ENCODE data around the gene GPR65.

GPR65 gene

GRCh38 chr14:87998482-87998881 is 6.5 kb upstream of the GPR65 start:
- TF ChIP-seq ZNF624 (tag by site-specific recombination; IDR thresholded peaks at IDR 0.05) (no peak), ZNF423 (tag by site-specific recombination; IDR thresholded peaks at IDR 0.05) (no peak), ZNF394 (tag by site-specific recombination; IDR thresholded peaks at IDR 0.05; ENCODE audit: borderline replicate concordance) (no peak), ZBTB48 (tag by site-specific recombination; IDR thresholded peaks at IDR 0.05) (no peak), ZNF202 (tag by site-specific recombination; IDR thresholded peaks at IDR 0.05; ENCODE audit: borderline replicate concordance) (no peak), ZNF354C (tag by site-specific recombination; IDR thresholded peaks at IDR 0.05; ENCODE audit: borderline replicate concordance, low read depth) (no peak)
- TF ChIP-seq, protein P1, sequence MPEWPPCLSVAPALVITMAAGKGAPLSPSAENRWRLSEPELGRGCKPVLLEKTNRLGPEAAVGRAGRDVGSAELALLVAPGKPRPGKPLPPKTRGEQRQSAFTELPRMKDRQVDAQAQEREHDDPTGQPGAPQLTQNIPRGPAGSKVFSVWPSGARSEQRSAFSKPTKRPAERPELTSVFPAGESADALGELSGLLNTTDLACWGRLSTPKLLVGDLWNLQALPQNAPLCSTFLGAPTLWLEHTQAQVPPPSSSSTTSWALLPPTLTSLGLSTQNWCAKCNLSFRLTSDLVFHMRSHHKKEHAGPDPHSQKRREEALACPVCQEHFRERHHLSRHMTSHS (tag by site-specific recombination; IDR thresholded peaks at IDR 0.05) = no peak
- TF ChIP-seq, protein P2, sequence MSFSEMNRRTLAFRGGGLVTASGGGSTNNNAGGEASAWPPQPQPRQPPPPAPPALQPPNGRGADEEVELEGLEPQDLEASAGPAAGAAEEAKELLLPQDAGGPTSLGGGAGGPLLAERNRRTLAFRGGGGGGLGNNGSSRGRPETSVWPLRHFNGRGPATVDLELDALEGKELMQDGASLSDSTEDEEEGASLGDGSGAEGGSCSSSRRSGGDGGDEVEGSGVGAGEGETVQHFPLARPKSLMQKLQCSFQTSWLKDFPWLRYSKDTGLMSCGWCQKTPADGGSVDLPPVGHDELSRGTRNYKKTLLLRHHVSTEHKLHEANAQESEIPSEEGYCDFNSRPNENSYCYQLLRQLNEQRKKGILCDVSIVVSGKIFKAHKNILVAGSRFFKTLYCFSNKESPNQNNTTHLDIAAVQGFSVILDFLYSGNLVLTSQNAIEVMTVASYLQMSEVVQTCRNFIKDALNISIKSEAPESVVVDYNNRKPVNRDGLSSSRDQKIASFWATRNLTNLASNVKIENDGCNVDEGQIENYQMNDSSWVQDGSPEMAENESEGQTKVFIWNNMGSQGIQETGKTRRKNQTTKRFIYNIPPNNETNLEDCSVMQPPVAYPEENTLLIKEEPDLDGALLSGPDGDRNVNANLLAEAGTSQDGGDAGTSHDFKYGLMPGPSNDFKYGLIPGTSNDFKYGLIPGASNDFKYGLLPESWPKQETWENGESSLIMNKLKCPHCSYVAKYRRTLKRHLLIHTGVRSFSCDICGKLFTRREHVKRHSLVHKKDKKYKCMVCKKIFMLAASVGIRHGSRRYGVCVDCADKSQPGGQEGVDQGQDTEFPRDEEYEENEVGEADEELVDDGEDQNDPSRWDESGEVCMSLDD (tag by site-specific recombination; IDR thresholded peaks at IDR 0.05) = no peak
- TF ChIP-seq, protein P3, sequence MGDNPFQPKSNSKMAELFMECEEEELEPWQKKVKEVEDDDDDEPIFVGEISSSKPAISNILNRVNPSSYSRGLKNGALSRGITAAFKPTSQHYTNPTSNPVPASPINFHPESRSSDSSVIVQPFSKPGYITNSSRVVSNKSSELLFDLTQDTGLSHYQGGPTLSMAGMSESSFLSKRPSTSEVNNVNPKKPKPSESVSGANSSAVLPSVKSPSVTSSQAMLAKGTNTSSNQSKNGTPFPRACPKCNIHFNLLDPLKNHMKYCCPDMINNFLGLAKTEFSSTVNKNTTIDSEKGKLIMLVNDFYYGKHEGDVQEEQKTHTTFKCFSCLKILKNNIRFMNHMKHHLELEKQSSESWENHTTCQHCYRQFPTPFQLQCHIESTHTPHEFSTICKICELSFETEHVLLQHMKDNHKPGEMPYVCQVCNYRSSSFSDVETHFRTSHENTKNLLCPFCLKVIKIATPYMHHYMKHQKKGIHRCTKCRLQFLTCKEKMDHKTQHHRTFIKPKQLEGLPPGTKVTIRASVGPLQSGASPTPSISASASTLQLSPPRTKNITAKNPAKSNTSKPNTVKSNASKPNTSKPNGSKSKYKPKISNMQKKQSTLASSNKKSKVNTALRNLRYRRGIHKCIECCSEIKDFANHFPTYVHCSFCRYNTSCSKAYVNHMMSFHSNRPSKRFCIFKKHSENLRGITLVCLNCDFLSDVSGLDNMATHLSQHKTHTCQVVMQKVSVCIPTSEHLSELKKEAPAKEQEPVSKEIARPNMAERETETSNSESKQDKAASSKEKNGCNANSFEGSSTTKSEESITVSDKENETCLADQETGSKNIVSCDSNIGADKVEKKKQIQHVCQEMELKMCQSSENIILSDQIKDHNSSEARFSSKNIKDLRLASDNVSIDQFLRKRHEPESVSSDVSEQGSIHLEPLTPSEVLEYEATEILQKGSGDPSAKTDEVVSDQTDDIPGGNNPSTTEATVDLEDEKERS (tag by site-specific recombination; IDR thresholded peaks at IDR 0.05) = no peak
- TF ChIP-seq, protein P4, sequence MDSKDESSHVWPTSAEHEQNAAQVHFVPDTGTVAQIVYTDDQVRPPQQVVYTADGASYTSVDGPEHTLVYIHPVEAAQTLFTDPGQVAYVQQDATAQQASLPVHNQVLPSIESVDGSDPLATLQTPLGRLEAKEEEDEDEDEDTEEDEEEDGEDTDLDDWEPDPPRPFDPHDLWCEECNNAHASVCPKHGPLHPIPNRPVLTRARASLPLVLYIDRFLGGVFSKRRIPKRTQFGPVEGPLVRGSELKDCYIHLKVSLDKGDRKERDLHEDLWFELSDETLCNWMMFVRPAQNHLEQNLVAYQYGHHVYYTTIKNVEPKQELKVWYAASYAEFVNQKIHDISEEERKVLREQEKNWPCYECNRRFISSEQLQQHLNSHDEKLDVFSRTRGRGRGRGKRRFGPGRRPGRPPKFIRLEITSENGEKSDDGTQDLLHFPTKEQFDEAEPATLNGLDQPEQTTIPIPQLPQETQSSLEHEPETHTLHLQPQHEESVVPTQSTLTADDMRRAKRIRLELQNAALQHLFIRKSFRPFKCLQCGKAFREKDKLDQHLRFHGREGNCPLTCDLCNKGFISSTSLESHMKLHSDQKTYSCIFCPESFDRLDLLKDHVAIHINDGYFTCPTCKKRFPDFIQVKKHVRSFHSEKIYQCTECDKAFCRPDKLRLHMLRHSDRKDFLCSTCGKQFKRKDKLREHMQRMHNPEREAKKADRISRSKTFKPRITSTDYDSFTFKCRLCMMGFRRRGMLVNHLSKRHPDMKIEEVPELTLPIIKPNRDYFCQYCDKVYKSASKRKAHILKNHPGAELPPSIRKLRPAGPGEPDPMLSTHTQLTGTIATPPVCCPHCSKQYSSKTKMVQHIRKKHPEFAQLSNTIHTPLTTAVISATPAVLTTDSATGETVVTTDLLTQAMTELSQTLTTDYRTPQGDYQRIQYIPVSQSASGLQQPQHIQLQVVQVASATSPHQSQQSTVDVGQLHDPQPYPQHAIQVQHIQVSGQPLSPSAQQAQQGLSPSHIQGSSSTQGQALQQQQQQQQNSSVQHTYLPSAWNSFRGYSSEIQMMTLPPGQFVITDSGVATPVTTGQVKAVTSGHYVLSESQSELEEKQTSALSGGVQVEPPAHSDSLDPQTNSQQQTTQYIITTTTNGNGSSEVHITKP (tag by site-specific recombination; IDR thresholded peaks at IDR 0.05) = no peak
- POLR2A ChIA-PET = no interaction called here
- H3K4me3 ChIP-seq (ENCODE audit: low read depth, low read length) = no peak overlapping the region
- no peaks in the 10 kb centered on the region for H3K9me3 ChIP-seq (ENCODE audit: control insufficient read depth, insufficient read depth, low read depth, low read length)
- H3K4me1 ChIP-seq (ENCODE audit: control insufficient read depth, insufficient read depth, low read length) = no peaks in the 10 kb centered on the region
- no peak overlapping the region for H3K27ac ChIP-seq (ENCODE audit: extremely low read depth, low read depth, low read length)
- CTCF ChIA-PET = no interaction called here
- no peaks in the 10 kb centered on the region for H3K36me3 ChIP-seq (ENCODE audit: control insufficient read depth in 2 of 2, insufficient read depth in 1 of 2, low read length in 2 of 2)

- CTCF ChIA-PET = no interaction called here
- Histone ChIP-seq H3K4me1 (ENCODE audit: control insufficient read depth, insufficient read depth, low read length) (no peaks in the 10 kb centered on the region), H3K9me3 (ENCODE audit: control insufficient read depth, insufficient read depth, low read depth, low read length) (no peaks in the 10 kb centered on the region), H3K27ac (ENCODE audit: extremely low read depth, low read depth, low read length) (no peak overlapping the region), H3K4me3 (ENCODE audit: low read depth, low read length) (no peak overlapping the region), H3K36me3 (ENCODE audit: control insufficient read depth in 2 of 2, insufficient read depth in 1 of 2, low read length in 2 of 2) (no peaks in the 10 kb centered on the region)
- POLR2A ChIA-PET = no interaction called here
- no peak for TF ChIP-seq ZBTB20 (tag by site-specific recombination; IDR thresholded peaks at IDR 0.05)
- no peak for TF ChIP-seq ZNF221 (tag by site-specific recombination; IDR thresholded peaks at IDR 0.05; ENCODE audit: borderline replicate concordance)
- TF ChIP-seq TRIM28 (IDR thresholded peaks at IDR 0.05; ENCODE audit: borderline replicate concordance, low read length) = no peak
- no peak for TF ChIP-seq ZNF16 (tag by site-specific recombination; IDR thresholded peaks at IDR 0.05; ENCODE audit: low read depth)
- TF ChIP-seq SP3 (tag by site-specific recombination; IDR thresholded peaks at IDR 0.05) = no peak
- TF ChIP-seq FEZF1 (tag by site-specific recombination; IDR thresholded peaks at IDR 0.05) = no peak
- no peak for TF ChIP-seq ZNF704 (tag by site-specific recombination; IDR thresholded peaks at IDR 0.05)
- TF ChIP-seq ZNF2 (tag by site-specific recombination; IDR thresholded peaks at IDR 0.05) = no peak
- no peak for TF ChIP-seq ZNF133 (tag by site-specific recombination; IDR thresholded peaks at IDR 0.05)
- TF ChIP-seq ZNF433 (tag by site-specific recombination; IDR thresholded peaks at IDR 0.05; ENCODE audit: low read depth) = no peak
- TF ChIP-seq ZFP69B (tag by site-specific recombination; IDR thresholded peaks at IDR 0.05) = no peak
- no peak for TF ChIP-seq ZNF76 (tag by site-specific recombination; IDR thresholded peaks at IDR 0.05; ENCODE audit: borderline replicate concordance, low read depth)
These were observed 5.7 kb upstream of the GPR65 start for GRCh38 chr14:87999277-87999676.
